Loucy (cell line): ENCODE results near the gene STIM1.

Source experiments
- H2AFZ ChIP-seq: fragments of 200-600 bp; sonication (generic); 2 replicates; pipeline ENCODE4 v1.6.0; 2016; ENCODE audit warnings: antibody characterized with exemption, mild to moderate bottlenecking, low read length, moderate library complexity
- H3F3A ChIP-seq: fragments of 200-600 bp; 2 replicates; pipeline ENCODE4 v1.6.0; 2016; ENCODE audit warnings: antibody characterized with exemption, low read depth, mild to moderate bottlenecking
- H3K27me3 ChIP-seq: fragments of 200-600 bp; sonication (generic); 2 replicates; pipeline ENCODE4 v1.6.1; 2014; ENCODE audit warnings: low read length, mild to moderate bottlenecking; ENCODE audit not compliant: insufficient read depth, poor library complexity, severe bottlenecking
- H3K36me3 ChIP-seq: fragments of 200-600 bp; sonication (generic); 2 replicates; pipeline ENCODE4 v1.6.1; 2016; ENCODE audit warnings: low read length; ENCODE audit not compliant: insufficient read depth
- H3K4me1 ChIP-seq: fragments of 200-600 bp; sonication (generic); 2 replicates; pipeline ENCODE4 v1.5.1; 2014; ENCODE audit warnings: low read length, mild to moderate bottlenecking; ENCODE audit not compliant: insufficient read depth, poor library complexity, severe bottlenecking
- H3K4me2 ChIP-seq: fragments of 200-600 bp; sonication (generic); 2 replicates; pipeline ENCODE4 v1.6.0; 2014; ENCODE audit warnings: antibody characterized with exemption, low read length, low read depth, mild to moderate bottlenecking; ENCODE audit not compliant: poor library complexity, severe bottlenecking
- H3K4me3 ChIP-seq: fragments of 200-600 bp; sonication (generic); 2 replicates; pipeline ENCODE4 v1.5.1; 2014; ENCODE audit warnings: low read length, mild to moderate bottlenecking, mixed read lengths; ENCODE audit not compliant: poor library complexity, severe bottlenecking
- H3K79me2 ChIP-seq: fragments of 200-600 bp; sonication (generic); 2 replicates; pipeline ENCODE4 v1.6.1; 2014; ENCODE audit warnings: low read length; ENCODE audit not compliant: insufficient read depth
- H3K9ac ChIP-seq: fragments of 200-600 bp; sonication (generic); 2 replicates; pipeline ENCODE4 v1.6.0; 2014; ENCODE audit warnings: mild to moderate bottlenecking, low read depth, low read length, moderate library complexity; ENCODE audit not compliant: poor library complexity, severe bottlenecking
- H3K9me2 ChIP-seq: fragments of 200-600 bp; sonication (generic); replicated peaks from 2 replicates; pipeline ENCODE4 v1.6.1; 2016; ENCODE audit warnings: low read depth, low read length, mixed read lengths
- H3K9me3 ChIP-seq: fragments of 200-600 bp; sonication (generic); 2 replicates; pipeline ENCODE4 v1.6.1; 2014; ENCODE audit warnings: mild to moderate bottlenecking, antibody characterized with exemption, low read length, low read depth; ENCODE audit not compliant: insufficient read depth
- H4K20me1 ChIP-seq: fragments of 200-600 bp; sonication (generic); 2 replicates; pipeline ENCODE4 v1.6.0; 2014; ENCODE audit warnings: antibody characterized with exemption, low read length, mild to moderate bottlenecking; ENCODE audit not compliant: insufficient read depth, poor library complexity, severe bottlenecking
- CTCF ChIP-seq: fragments of 200-600 bp; sonication (generic); conservative IDR thresholded peaks from 2 replicates; pipeline ENCODE4 v1.5.1; 2014; ENCODE audit warnings: mild to moderate bottlenecking, antibody characterized with exemption, low read length
- EZH2phosphoT487 ChIP-seq: fragments of 200-600 bp; IDR thresholded peaks from 2 replicates; pipeline ENCODE4 v1.6.1; 2018; ENCODE audit warnings: antibody characterized with exemption, mild to moderate bottlenecking, moderate library complexity, borderline replicate concordance

The STIM1 gene

GRCh38 chr11:3854977-3855807 lies at the start of gene STIM1:
Gene STIM1 (plus strand): TSS chr11:3855664. CDS start chr11:3856271, 607 bp downstream.
- Histone ChIP-seq H3K4me2 (peak within 1 kb of the TSS; percentile 92), H3K4me1 (peaks cover 57% of the 10 kb centered on the region), H2AFZ (peak within 1 kb of the TSS; percentile 86), H3K79me2 (peaks cover 46% of the 10 kb centered on the region), H3K9me3 (no peaks in the 10 kb centered on the region), H3K9ac (peak within 1 kb of the TSS; percentile 80), H3K4me3 (peak within 1 kb of the TSS; percentile 87), H3K36me3 (no peaks in the 10 kb centered on the region), H3F3A (peaks cover 10% of the 10 kb centered on the region; the same call in 1 of the 2 replicates), H3K9me2 (no peaks in the 10 kb centered on the region), H4K20me1 (peaks cover 25% of the 10 kb centered on the region), H3K27me3 (no peaks in the 10 kb centered on the region)
- TF ChIP-seq EZH2phosphoT487 (no peak), CTCF (peak; percentile 82)

DNA sequence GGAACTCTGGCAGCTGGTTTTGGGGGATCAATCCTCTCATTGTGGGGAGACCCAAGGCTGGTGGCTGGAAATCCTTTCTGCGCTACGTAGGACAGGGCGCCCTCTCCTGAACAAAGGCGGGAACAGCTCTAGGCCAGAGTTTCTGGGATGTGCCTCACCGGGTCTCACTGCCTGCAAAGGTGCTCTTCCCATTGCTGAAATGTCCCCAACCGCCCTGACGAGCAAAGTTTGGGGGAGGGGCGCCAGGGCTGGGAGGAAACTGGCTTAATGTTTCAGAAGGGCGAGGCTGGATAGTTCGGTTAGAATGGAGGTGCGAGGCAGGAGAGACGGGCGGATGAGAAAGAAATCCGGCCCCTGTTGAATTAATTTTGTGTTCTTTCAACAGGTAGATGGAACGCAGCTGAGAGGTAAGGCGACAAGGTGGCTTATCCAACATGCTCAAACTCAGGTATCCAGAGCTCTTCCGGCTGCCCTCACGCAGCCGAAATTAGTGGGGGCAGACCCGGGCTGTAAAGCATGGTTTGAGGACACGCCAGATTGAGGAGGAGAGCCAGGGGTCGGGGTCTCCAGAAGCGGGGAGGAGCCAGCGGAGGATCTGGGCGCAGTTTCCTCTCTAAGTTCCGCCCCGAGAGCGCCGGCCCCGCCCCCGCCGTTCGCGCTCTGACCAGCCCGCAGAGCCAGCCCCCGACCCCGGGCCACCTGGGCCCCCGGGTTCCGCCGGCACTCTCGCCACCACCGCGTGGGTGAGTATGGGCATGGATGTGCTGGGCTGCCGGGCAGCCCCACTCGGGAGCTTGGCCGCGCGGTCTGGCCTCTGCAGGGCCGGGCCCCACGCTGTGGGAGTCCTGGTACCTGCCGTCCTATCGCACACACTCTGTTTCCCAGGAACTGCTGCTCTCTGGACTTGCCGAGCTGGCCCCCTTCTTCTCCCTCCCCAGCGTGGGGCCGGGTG lies 47.3 kb upstream of the STIM1 start, which contains the start of gene PGAP2:
PGAP2 (plus strand) TSS at position 652 of the 952 bp plus-strand sequence. CDS start 2,700 bp downstream, outside the sequence.
- Histone ChIP-seq H3K9me2 (no peaks in the 10 kb centered on the region), H3K27me3 (no peaks in the 10 kb centered on the region), H3K9me3 (no peaks in the 10 kb centered on the region), H2AFZ (peak within 1 kb of the TSS; percentile 98), H3K4me3 (peak within 1 kb of the TSS; percentile 94), H3K9ac (peak within 1 kb of the TSS; percentile 80), H3K36me3 (no peaks in the 10 kb centered on the region), H3K4me2 (peak within 1 kb of the TSS; percentile 99), H4K20me1 (no peaks in the 10 kb centered on the region), H3K4me1 (peaks cover 8% of the 10 kb centered on the region), H3K79me2 (no peaks in the 10 kb centered on the region), H3F3A (no peaks in the 10 kb centered on the region)
- TF ChIP-seq EZH2phosphoT487, result no peak
- TF ChIP-seq CTCF, result peak; percentile 85

- no peaks in the 10 kb centered on the region for H3K27me3 ChIP-seq
- no peaks in the 10 kb centered on the region for H3K9me2 ChIP-seq
- H3K4me1 ChIP-seq, result peaks cover 8% of the 10 kb centered on the region
- no peaks in the 10 kb centered on the region for H4K20me1 ChIP-seq
- TF ChIP-seq EZH2phosphoT487, result no peak
- TF ChIP-seq CTCF, result peak; percentile 79
- peak overlapping the region; percentile 80 for H3K9ac ChIP-seq
- H3F3A ChIP-seq, result no peaks in the 10 kb centered on the region
- peak overlapping the region; percentile 99 for H3K4me2 ChIP-seq
- no peaks in the 10 kb centered on the region for H3K79me2 ChIP-seq
- peak overlapping the region; percentile 94 for H3K4me3 ChIP-seq
- peak overlapping the region; percentile 98 for H2AFZ ChIP-seq
- H3K36me3 ChIP-seq, result no peaks in the 10 kb centered on the region
- H3K9me3 ChIP-seq, result no peaks in the 10 kb centered on the region
Measured at GRCh38 chr11:3808861-3809623, 46.4 kb upstream of the STIM1 start.
